NCI-H1092 (cell line): ENCODE results near the gene SIGLEC9.
"Not testable (repeated sequence)": the region's sequence is repeated elsewhere in the genome, so short reads cannot be mapped to it uniquely, and the experiment has no call there.

Experiments used
- DNase-seq: peaks from one replicate; lab custom pipeline; 2025; lab: John Stamatoyannopoulos, UW

The SIGLEC9 gene

GRCh38 chr19:51123802-51124201 lies 904 bp upstream of the SIGLEC9 start:
- no peak for DNase-seq

- no peak for DNase-seq
These were observed 490 bp upstream of the SIGLEC9 start for GRCh38 chr19:51124216-51124615.

GRCh38 chr19:51125421-51126075 lies 842 bp downstream of the SIGLEC9 start:
- DNase-seq: no peak

DNA sequence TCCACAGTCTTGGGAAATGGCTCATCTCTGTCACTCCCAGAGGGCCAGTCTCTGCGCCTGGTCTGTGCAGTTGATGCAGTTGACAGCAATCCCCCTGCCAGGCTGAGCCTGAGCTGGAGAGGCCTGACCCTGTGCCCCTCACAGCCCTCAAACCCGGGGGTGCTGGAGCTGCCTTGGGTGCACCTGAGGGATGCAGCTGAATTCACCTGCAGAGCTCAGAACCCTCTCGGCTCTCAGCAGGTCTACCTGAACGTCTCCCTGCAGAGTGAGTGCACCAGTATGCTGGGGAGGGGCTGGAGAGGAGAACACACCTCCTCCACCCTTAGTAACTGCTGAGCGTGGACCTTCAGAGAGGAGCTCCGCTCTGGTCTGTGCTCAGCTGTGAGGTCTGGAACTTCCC lies 2.3 kb downstream of the SIGLEC9 start:
- no peak for DNase-seq

- DNase-seq: no peak
These were observed 3.0 kb downstream of the SIGLEC9 start for GRCh38 chr19:51127755-51128154.

- DNase-seq: no peak
These were observed 3.5 kb downstream of the SIGLEC9 start for GRCh38 chr19:51128227-51128626.

DNA sequence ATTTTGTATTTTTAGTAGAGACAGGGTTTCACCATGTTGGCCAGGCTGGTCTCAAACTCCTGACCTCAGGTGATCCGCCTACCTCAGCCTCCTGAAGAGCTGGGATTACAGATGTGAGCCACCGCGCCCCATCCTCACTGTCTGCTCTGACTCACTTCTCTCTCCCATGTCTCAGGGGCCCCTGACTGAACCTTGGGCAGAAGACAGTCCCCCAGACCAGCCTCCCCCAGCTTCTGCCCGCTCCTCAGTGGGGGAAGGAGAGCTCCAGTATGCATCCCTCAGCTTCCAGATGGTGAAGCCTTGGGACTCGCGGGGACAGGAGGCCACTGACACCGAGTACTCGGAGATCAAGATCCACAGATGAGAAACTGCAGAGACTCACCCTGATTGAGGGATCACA lies 5.0 kb downstream of the SIGLEC9 start:
- no peak for DNase-seq

DNA sequence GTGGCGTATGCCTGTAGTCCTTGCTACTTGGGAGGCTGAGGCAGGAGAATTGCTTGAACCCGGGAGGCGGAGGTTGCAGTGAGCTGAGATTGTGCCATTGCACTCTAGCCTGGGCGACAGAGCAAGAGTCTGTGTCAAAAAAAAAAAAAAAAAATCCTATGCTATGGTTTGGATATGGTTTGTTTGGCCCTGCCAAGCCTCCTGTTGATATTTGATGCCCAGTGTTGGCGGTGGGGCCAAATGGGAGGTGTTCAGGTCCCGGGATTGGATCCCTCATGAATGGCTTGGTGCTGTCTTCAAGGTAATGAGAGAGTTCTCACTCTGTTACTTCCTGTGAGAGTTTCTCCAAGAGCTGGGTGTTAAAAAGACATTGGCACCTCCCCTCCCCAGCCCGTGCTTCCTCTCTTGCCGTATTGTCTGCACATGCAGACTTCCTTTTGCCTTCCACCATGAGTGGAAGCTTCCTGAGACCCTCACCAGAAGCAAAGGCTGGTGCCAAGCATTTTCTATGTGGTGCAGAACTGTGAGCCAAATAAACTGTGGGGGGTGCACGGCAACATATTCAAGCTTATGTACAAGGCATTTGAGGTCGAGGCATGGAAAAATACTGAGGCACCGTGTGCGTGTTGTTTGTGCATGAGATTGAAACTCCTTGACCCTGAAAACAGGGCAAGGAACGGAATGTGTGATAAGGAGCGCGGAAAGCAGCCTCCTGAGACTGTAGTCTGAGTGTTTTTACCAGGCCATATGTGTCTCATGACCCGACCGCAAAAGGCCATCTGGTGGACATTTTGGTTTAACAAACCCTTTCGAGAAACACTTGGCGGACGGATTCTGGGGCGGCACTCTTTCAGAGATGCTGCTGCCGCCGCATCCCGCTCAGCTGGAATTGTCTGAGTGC lies 7.3 kb downstream of the SIGLEC9 start:
- no peak for DNase-seq

GRCh38 chr19:51135004-51135403 lies 10.3 kb downstream of the SIGLEC9 start:
- no peak for DNase-seq

- DNase-seq: no peak
These were observed 11.5 kb downstream of the SIGLEC9 start for GRCh38 chr19:51135986-51136762.

- DNase-seq: no peak
These were observed 12.3 kb downstream of the SIGLEC9 start for GRCh38 chr19:51136851-51137551.

DNA sequence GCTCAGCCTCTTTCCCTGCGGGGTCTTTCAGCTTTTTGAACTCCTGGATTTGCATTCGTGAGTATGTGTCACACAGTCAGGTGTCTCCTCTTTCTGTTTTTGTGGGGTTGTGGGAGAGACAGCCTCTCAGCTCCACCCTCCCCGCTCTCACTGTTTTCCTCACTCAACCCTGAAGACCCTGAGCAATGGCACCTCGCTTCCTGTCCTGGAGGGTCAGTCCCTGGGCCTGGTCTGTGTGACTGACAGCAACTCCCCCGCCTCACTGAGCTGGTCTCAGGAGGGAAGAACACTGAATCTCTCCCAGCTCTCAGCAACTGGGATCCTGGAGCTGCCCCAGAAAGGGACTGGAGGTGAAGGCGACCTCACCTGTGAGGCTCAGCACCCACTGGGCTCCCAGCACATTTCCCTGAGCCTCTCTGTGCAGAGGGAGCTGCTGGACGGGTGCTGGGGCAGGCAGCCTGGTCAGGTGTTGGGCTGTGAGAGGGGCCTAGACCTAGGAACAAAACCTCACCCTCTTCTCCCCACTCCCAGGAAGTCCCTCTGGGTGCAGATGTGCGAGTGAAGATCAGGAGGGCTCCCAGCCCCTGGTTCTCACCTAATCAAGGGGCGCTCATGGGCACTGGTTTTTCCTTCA lies 13.2 kb downstream of the SIGLEC9 start:
- no peak for DNase-seq

DNA sequence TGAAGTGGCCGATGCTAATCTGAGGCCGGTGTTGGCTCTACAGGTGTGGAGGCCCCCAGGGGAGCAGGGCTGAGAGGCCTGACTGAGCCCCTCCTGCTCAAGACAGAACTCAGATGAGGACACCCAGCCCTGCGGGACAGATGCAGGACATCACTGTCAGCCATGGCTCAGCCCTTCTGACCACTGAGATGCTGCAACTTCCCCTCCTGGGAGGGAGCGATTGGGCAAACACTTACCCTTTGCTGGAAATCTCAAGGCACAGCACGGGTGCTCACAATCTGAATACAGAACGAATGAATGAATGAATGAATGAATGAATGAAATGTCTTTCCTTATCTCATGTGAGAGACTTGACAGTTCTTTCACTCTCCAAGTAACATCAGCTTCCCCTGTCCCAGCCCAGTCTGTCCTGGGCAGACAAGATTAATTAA lies 13.9 kb downstream of the SIGLEC9 start:
- DNase-seq: no peak

DNA sequence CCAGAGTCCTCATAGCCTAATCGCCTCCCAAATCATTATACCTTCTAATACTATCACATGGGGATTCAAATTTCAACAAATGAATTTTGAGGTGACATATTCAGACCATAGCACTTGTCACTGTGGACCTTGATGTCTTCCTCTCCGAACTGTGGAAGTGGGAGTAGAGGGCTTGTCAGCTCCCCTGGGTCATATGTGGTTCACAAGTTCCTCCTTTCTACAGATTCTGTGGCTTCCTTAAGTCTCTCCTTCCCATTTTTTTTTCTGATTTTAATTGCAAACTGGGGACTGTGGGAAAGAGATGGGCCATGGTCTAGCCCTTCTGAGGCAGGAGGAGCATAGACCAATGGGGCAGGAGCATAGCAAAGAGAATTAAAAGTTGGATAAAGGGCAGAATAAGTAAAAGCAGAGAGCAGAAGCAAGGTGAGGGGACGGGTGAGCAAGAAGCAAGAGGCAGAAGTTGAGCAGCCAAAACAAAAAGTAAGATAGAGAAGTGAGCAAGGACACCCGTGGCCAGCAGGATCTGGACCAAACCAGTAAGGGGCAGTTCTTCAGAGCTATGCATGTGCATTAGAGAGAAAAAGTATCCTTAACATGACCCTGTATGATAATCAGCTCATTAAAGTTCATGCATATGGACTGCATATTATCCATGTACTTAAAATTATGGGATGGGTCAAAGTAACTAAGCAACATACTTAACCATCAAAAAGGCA lies 14.8 kb downstream of the SIGLEC9 start:
- DNase-seq: no peak

DNA sequence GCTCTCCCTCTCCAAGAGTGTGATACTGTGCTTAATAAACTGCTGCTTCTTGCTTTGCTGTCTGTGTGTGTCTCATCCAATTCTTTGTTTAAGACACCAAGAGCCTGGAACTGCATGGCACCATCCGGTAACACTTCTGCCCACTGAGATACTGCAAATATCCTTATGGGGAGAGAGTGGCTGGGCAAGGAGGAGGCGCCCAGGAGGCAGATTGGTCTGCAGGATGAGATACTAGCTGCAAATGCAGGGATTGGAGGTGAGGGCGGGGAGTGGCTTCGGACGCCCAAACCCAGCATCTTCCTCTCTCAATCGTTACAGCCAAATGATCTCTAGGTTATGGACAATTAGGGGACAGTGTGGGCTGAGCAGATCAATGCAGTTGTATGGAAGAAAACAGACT lies 15.7 kb downstream of the SIGLEC9 start:
- no peak for DNase-seq

- DNase-seq: no peak
These were observed 16.5 kb downstream of the SIGLEC9 start for GRCh38 chr19:51141181-51141580.

DNA sequence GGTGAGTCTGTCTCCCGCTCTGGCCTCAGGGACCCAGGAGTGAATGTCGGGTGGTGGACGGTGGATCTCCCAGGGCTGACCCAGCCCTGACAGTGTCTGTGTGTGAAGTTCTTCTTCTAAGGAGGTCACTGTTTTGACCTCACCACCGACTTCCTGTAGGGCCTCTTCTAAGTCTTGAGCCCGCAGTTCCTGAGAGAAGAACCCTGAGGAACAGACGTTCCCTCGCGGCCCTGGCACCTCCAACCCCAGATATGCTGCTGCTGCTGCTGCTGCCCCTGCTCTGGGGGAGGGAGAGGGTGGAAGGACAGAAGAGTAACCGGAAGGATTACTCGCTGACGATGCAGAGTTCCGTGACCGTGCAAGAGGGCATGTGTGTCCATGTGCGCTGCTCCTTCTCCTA lies 17.4 kb downstream of the SIGLEC9 start, which contains the start of gene SIGLEC7:
SIGLEC7 (plus strand) TSS at position 183 of the 400 bp plus-strand sequence; CDS start at position 252, 69 bp downstream.
- no peak for DNase-seq

GRCh38 chr19:51142809-51143475 lies 18.2 kb downstream of the SIGLEC9 start:
- not testable (repeated sequence) for DNase-seq

DNA sequence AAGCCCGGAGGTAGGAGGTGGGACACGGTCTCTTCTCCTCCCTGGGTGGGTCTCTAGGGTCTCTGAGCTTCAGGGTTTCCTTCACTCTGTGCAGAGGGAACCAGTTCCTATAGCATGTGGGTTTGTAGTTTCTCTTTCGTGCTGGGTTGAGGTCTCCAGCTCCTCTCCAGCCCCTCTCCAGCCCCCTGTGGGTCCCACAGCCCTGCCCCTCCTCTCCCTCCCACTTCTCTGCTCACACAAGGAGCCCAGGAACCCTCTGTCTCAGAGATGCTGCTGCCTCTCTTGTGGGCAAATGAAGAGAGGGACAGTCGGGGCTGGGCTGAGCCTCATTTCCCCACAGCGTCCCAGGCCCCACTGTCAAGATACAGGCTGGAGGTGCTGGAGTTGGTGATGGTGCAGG lies 18.8 kb downstream of the SIGLEC9 start:
- DNase-seq: no peak

DNA sequence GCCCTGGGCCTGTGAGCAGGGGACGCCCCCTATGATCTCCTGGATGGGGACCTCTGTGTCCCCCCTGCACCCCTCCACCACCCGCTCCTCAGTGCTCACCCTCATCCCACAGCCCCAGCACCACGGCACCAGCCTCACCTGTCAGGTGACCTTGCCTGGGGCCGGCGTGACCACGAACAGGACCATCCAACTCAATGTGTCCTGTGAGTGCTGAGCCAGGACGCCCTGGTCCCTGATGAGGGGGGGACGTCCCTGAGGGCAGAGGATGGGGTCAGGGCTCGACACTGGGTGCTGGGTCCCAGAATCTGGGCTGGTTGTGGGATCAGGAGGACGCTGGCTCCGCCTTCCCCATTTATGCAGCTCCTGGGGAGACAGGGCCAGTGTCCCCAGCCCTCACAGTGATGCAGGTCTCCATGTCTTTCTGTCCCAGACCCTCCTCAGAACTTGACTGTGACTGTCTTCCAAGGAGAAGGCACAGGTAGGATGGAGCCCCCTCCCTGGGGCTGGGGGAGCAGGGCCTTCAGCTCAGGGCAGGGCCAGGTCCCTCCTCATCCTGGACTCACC lies 19.9 kb downstream of the SIGLEC9 start:
- no peak for DNase-seq
